Measurements from ENCODE around the gene AQP9.

DNA sequence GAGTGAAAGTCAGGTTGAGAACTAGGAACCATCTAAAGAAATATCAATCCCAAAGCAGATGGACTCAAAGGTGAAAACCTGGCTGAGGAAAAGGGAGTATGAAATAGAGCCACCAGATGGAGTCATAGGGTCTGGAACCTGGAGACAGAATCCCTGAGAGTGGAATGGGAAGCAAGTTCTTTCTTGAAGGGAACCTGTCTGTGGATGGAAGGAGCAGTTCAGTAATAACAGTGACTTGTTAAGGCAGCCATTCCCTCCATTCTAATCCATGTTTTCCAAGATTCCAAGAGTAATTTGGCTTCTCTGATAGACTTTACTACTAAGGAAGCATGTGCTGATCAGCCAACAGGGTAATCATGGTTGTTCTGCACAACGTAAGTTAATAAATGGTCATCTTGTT lies 22.5 kb upstream of the AQP9 start:
- TF ChIP-seq PPARA (CRISPR knock-in tag; IDR thresholded peaks at IDR 0.05; ENCODE audit: borderline replicate concordance) (no peak), RARB (CRISPR knock-in tag; IDR thresholded peaks at IDR 0.05) (no peak), ZFP30 (CRISPR knock-in tag; IDR thresholded peaks at IDR 0.05) (no peak), ESRRG (CRISPR knock-in tag; IDR thresholded peaks at IDR 0.05) (no peak), SNAI2 (CRISPR knock-in tag; IDR thresholded peaks at IDR 0.05) (no peak), CSDC2 (CRISPR knock-in tag; IDR thresholded peaks at IDR 0.05) (no peak), GLIS3 (CRISPR knock-in tag; IDR thresholded peaks at IDR 0.05) (no peak)
- TF ChIP-seq, protein P1, sequence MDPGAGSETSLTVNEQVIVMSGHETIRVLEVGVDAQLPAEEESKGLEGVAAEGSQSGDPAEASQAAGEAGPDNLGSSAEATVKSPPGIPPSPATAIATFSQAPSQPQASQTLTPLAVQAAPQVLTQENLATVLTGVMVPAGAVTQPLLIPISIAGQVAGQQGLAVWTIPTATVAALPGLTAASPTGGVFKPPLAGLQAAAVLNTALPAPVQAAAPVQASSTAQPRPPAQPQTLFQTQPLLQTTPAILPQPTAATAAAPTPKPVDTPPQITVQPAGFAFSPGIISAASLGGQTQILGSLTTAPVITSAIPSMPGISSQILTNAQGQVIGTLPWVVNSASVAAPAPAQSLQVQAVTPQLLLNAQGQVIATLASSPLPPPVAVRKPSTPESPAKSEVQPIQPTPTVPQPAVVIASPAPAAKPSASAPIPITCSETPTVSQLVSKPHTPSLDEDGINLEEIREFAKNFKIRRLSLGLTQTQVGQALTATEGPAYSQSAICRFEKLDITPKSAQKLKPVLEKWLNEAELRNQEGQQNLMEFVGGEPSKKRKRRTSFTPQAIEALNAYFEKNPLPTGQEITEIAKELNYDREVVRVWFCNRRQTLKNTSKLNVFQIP (CRISPR knock-in tag; IDR thresholded peaks at IDR 0.05; ENCODE audit: borderline replicate concordance, low read depth), result no peak
- TF ChIP-seq, protein P2, sequence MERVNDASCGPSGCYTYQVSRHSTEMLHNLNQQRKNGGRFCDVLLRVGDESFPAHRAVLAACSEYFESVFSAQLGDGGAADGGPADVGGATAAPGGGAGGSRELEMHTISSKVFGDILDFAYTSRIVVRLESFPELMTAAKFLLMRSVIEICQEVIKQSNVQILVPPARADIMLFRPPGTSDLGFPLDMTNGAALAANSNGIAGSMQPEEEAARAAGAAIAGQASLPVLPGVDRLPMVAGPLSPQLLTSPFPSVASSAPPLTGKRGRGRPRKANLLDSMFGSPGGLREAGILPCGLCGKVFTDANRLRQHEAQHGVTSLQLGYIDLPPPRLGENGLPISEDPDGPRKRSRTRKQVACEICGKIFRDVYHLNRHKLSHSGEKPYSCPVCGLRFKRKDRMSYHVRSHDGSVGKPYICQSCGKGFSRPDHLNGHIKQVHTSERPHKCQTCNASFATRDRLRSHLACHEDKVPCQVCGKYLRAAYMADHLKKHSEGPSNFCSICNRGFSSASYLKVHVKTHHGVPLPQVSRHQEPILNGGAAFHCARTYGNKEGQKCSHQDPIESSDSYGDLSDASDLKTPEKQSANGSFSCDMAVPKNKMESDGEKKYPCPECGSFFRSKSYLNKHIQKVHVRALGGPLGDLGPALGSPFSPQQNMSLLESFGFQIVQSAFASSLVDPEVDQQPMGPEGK (CRISPR knock-in tag; IDR thresholded peaks at IDR 0.05; ENCODE audit: borderline replicate concordance), result no peak
- TF ChIP-seq, protein P3, sequence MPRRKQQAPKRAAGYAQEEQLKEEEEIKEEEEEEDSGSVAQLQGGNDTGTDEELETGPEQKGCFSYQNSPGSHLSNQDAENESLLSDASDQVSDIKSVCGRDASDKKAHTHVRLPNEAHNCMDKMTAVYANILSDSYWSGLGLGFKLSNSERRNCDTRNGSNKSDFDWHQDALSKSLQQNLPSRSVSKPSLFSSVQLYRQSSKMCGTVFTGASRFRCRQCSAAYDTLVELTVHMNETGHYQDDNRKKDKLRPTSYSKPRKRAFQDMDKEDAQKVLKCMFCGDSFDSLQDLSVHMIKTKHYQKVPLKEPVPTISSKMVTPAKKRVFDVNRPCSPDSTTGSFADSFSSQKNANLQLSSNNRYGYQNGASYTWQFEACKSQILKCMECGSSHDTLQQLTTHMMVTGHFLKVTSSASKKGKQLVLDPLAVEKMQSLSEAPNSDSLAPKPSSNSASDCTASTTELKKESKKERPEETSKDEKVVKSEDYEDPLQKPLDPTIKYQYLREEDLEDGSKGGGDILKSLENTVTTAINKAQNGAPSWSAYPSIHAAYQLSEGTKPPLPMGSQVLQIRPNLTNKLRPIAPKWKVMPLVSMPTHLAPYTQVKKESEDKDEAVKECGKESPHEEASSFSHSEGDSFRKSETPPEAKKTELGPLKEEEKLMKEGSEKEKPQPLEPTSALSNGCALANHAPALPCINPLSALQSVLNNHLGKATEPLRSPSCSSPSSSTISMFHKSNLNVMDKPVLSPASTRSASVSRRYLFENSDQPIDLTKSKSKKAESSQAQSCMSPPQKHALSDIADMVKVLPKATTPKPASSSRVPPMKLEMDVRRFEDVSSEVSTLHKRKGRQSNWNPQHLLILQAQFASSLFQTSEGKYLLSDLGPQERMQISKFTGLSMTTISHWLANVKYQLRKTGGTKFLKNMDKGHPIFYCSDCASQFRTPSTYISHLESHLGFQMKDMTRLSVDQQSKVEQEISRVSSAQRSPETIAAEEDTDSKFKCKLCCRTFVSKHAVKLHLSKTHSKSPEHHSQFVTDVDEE (CRISPR knock-in tag; IDR thresholded peaks at IDR 0.05), result no peak
- TF ChIP-seq, protein P4, sequence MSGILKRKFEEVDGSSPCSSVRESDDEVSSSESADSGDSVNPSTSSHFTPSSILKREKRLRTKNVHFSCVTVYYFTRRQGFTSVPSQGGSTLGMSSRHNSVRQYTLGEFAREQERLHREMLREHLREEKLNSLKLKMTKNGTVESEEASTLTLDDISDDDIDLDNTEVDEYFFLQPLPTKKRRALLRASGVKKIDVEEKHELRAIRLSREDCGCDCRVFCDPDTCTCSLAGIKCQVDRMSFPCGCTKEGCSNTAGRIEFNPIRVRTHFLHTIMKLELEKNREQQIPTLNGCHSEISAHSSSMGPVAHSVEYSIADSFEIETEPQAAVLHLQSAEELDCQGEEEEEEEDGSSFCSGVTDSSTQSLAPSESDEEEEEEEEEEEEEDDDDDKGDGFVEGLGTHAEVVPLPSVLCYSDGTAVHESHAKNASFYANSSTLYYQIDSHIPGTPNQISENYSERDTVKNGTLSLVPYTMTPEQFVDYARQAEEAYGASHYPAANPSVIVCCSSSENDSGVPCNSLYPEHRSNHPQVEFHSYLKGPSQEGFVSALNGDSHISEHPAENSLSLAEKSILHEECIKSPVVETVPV (CRISPR knock-in tag; IDR thresholded peaks at IDR 0.05), result no peak
